PC-9 (cell line): ENCODE data around the gene COL6A1. TPM values are rescaled to one million over a fixed set of nuclear protein-coding genes. Genes with fewer than 3 reads are reported as not detected.

Source experiments
- BruUV-seq: library from RNA; stranded (reverse); fragments of 400-500 nt; replicated peaks from 2 replicates; lab custom pipeline; 2021; lab: Mats Ljungman, UMichigan
- CTCF ChIA-PET: fragments of 300-600 bp; sonication (Branson Sonifier 250); formaldehyde crosslinking; loops from one replicate; lab custom pipeline; 2022; ENCODE audit warnings: antibody characterized with exemption; lab: Charles Lee
- POLR2A ChIA-PET: fragments of 300-600 bp; sonication (Branson Sonifier 250); formaldehyde crosslinking; loops from one replicate; lab custom pipeline; 2022; ENCODE audit warnings: antibody characterized with exemption; ENCODE audit not compliant: unreplicated experiment; lab: Charles Lee
- DNase-seq, 2 experiments: peaks; one replicate each; pipeline versions ENCODE4 v3.0.0 to v3.0.0-alpha.2; 2015 to 2022; ENCODE audit warnings: mixed read lengths in 1 of 2
- H2AFZ ChIP-seq: fragments of 200-600 bp; sonication (generic); 2 replicates; pipeline ENCODE4 v1.8.1; 2017; ENCODE audit warnings: antibody characterized with exemption
- H3F3A ChIP-seq: fragments of 200-600 bp; sonication (generic); 2 replicates; pipeline ENCODE4 v1.8.1; 2017; ENCODE audit warnings: antibody characterized with exemption, mild to moderate bottlenecking, low read depth; ENCODE audit not compliant: insufficient read depth
- H3K27ac ChIP-seq: fragments of 200-600 bp; sonication (generic); 2 replicates; pipeline ENCODE4 v1.6.1; 2016; ENCODE audit warnings: mixed run types
- H3K27me3 ChIP-seq: fragments of 200-600 bp; sonication (generic); 2 replicates; pipeline ENCODE4 v1.6.1; 2016; ENCODE audit warnings: low read depth, mixed run types; ENCODE audit not compliant: insufficient read depth
- H3K36me3 ChIP-seq: fragments of 200-600 bp; sonication (generic); 2 replicates; pipeline ENCODE4 v1.6.1; 2016; ENCODE audit warnings: low read depth, mixed run types
- H3K4me1 ChIP-seq: fragments of 200-600 bp; sonication (generic); replicated peaks from 2 replicates; pipeline ENCODE4 v1.6.1; 2016; ENCODE audit warnings: mixed run types; ENCODE audit not compliant: insufficient read depth
- H3K4me2 ChIP-seq: fragments of 200-600 bp; sonication (generic); 2 replicates; pipeline ENCODE4 v1.6.1; 2017; ENCODE audit warnings: mixed run types
- H3K4me3 ChIP-seq: fragments of 200-600 bp; sonication (generic); 2 replicates; pipeline ENCODE4 v1.6.1; 2016; ENCODE audit warnings: mixed run types
- H3K79me2 ChIP-seq: fragments of 200-600 bp; sonication (generic); 2 replicates; pipeline ENCODE4 v1.6.1; 2017; ENCODE audit warnings: low read depth, mixed run types
- H3K9me2 ChIP-seq: fragments of 200-600 bp; sonication (generic); 2 replicates; pipeline ENCODE4 v1.8.1; 2017; ENCODE audit warnings: mild to moderate bottlenecking; ENCODE audit not compliant: insufficient read depth
- H3K9me3 ChIP-seq: fragments of 200-600 bp; sonication (generic); 2 replicates; pipeline ENCODE4 v1.8.1; 2016; ENCODE audit warnings: low read depth; ENCODE audit not compliant: insufficient read depth
- H4K20me1 ChIP-seq: fragments of 200-600 bp; sonication (generic); 2 replicates; pipeline ENCODE4 v1.8.1; 2017; ENCODE audit not compliant: insufficient read depth
- CTCF ChIP-seq: fragments of 200-600 bp; sonication (generic); conservative IDR thresholded peaks from 2 replicates; pipeline ENCODE4 v1.6.1; 2017; ENCODE audit warnings: mixed run types, antibody characterized with exemption, mild to moderate bottlenecking, moderate library complexity
- EZH2 ChIP-seq: fragments of 200-600 bp; sonication (generic); IDR thresholded peaks from 2 replicates; pipeline ENCODE4 v1.8.0; 2017; ENCODE audit warnings: antibody characterized with exemption, low read depth
- intact Hi-C: fragments of 100-400 bp; cut with micrococcal nuclease; formaldehyde crosslinking; loops from one replicate; pipeline ENCODE4 v1.10.0; 2022; ENCODE audit not compliant: unreplicated experiment
- total RNA-seq: library from RNA; stranded (reverse); gene quantifications from 2 replicates; pipeline ENCODE4 v1.2.3, GENCODE V29; 2021

COL6A1 gene
- total RNA-seq, 1 experiment from 2014 or later = 43.1 TPM

- Histone ChIP-seq H2AFZ (no peak overlapping the region), H3K9me2 (no peaks in the 10 kb centered on the region), H3F3A (no peaks in the 10 kb centered on the region), H3K4me2 (no peak overlapping the region), H4K20me1 (no peaks in the 10 kb centered on the region), H3K79me2 (no peaks in the 10 kb centered on the region), H3K36me3 (no peaks in the 10 kb centered on the region), H3K4me3 (no peak overlapping the region), H3K4me1 (peaks cover 15% of the 10 kb centered on the region), H3K9me3 (no peaks in the 10 kb centered on the region), H3K27ac (no peak overlapping the region), H3K27me3 (no peaks in the 10 kb centered on the region)
- no peak for DNase-seq
- BruUV-seq = no TSS peak
- ChIA-PET CTCF (no interaction called here), POLR2A (no interaction called here)
- intact Hi-C loops = no loop called here
- TF ChIP-seq CTCF (no peak), EZH2 (no peak)
Measured at GRCh38 chr21:45994086-45994661, 12.6 kb downstream of the COL6A1 start.

GRCh38 chr21:45994759-45995685 is 13.5 kb downstream of the COL6A1 start:
- H2AFZ ChIP-seq = no peak overlapping the region

More at GRCh38 chr21:45994759-45995685, 13.5 kb downstream of the COL6A1 start:
- Histone ChIP-seq H3F3A (no peaks in the 10 kb centered on the region), H3K27ac (peak overlapping the region; percentile 57), H3K4me3 (no peak overlapping the region), H3K4me1 (peaks cover 15% of the 10 kb centered on the region), H3K27me3 (no peaks in the 10 kb centered on the region), H3K36me3 (no peaks in the 10 kb centered on the region), H3K79me2 (no peaks in the 10 kb centered on the region), H4K20me1 (no peaks in the 10 kb centered on the region), H3K4me2 (peak overlapping the region; percentile 24; the same call in 1 of the 2 replicates), H3K9me3 (no peaks in the 10 kb centered on the region), H3K9me2 (no peaks in the 10 kb centered on the region)
- intact Hi-C loops = no loop called here
- no peak for DNase-seq
- ChIA-PET POLR2A (no interaction called here), CTCF (no interaction called here)
- TF ChIP-seq EZH2 = no peak
- TF ChIP-seq CTCF = no peak
- BruUV-seq = no TSS peak
